Neural progenitor cell (in vitro differentiated cells): ENCODE measurements around the gene PPP1R15B.

Source experiments
- CTCF ChIP-seq: fragments of 200-600 bp; sonication (generic); IDR thresholded peaks from 2 replicates; pipeline ENCODE4 v1.5.1; 2017; ENCODE audit warnings: antibody characterized with exemption, mild to moderate bottlenecking
- EZH2 ChIP-seq: fragments of 200-600 bp; sonication (generic); IDR thresholded peaks from 2 replicates; pipeline ENCODE4 v1.6.1; 2017; ENCODE audit warnings: antibody characterized with exemption, mild to moderate bottlenecking, moderate library complexity

- no peak for TF ChIP-seq EZH2
- no peak for TF ChIP-seq CTCF
Measured at GRCh38 chr1:204455831-204456145, 44.2 kb upstream of the PPP1R15B start.
